ENCODE data around the gene RFX8.

The RFX8 gene

DNA sequence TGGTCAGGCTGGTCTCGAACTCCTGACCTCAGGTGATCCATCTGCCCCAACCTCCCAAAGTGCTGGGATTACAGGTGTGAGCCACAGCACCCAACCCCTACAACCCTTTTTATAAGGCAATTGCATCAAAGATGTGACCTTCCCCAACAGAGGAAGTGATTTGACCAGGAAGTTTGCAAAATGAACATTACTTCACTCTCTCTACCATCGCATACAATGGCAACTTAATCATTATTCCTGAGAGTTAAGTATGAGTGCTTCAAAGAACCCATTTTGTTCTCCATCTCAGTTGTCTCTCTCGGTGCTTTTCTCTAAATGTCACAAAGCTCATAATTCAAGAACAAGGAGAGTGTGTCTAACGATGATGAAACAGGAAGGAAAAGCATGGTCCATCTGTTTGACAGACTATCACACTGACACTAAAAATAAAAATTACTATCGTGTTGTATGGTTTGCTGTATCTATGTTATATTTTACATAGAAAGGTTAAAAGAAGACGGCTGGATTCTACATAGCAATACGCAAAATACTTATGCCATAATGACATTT is 69.5 kb downstream of the RFX8 start:
- DNase-seq = no peak

DNA sequence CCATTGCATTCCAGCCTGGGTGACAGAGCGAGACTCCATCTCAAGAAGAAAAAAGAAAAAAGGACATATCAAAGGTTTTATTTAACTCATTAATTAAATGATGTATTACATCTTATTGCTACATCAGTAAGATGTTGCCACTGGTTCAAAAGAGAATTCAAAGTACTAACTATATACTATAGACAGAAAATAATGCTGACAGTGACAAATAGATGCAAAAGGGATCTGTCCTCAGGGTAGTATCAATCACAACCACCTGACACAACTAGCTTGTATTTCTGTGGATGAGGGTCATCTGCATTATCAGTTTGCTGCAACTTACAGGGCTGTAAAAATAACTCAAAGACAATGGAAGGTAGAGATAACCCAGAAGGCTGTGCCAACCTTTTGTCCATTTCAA is 71.2 kb downstream of the RFX8 start:
- peak; percentile 2 for DNase-seq

DNA sequence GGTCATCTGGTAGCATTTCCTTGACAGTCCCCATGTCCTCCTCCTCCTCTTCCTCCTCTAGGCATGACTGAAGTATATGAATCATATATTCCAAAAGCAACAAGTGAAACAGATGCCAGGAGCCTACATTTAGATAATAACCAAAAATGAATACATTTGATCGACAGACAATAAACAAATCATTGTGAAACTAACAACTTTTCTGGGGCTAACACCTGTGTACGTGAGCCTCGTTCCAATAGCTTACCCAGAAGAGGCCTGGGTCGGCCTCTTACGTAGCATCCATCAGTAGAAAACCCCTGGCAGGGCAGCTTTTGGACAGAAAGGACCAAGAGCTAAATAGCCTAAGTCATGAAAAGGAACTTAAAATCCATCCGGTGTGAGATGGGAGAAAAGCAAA is 72.3 kb downstream of the RFX8 start:
- DNase-seq = no peak

DNA sequence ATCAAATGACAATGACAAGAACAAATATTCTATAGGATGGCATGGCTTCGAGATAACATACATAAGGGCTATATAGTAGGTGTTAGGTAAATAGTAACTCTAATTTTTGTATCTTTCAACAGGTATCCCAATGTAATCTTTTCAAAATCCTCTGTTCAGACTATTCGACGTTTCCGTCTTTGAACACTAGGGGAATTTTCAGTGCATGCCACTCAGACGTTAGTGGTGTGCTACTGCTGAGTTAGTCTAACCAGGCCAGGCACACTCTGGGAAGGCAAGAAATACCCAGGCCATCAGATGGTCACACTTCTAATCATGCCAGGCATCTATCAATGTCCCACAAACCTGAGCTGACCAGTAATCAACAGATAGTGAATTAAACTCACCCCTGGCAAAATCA is 73.0 kb downstream of the RFX8 start:
- DNase-seq = no peak

DNA sequence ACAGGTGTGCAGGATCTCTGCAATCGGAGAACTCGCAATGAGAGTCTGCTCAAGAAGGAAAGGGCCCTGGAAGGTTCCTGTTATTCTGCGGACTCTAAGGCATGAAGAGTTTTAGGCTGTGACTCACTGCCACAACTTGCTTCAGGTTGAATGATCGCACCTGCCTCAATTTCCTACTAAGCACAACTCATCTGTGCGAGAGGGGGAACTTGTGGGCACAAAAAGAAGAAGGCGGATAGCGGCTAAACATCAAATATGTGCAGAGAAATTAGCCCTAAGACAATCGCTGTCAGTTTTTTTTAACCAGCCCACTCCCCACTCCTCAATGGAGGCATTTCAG is 73.6 kb downstream of the RFX8 start:
- DNase-seq = no peak

DNA sequence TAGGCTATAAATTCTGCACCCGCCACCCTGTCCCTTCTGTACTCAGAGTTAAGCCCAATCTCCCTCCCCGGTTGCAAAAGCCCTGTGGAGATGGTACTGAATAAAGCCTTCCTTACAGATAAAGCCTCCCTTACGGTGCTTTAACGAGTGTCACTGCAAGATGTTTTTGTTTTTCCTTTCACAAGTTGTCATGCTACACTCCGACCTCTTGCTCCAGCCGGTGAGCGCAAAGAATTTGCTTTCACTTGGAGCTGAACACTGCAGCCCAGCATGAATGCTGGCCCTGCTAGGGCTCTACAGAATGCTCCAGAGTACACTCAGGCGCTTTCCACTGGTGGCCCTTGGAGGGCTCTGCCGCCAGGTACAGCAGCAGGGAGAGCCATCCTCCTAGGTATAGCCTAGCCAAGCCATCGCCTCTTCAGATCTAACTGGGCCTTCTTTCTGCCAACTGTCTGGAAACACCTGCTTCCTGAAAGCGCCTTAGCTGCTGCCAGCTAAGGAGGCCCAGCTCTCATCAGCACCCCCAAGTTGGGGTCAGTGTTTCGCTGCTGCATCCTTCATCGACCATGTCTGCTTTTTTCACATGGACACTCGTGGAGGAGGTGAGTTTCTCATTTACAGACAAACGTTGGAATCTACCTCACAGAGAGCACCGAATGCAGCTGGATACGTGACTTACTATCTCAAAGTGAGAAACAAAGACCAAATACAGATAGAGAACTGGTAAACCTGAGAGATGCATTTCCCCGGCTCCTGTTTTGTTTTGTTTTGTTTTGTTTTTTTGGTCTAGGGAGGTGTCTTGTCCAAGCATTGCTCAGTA is 74.2 kb downstream of the RFX8 start:
- no peak for DNase-seq

DNA sequence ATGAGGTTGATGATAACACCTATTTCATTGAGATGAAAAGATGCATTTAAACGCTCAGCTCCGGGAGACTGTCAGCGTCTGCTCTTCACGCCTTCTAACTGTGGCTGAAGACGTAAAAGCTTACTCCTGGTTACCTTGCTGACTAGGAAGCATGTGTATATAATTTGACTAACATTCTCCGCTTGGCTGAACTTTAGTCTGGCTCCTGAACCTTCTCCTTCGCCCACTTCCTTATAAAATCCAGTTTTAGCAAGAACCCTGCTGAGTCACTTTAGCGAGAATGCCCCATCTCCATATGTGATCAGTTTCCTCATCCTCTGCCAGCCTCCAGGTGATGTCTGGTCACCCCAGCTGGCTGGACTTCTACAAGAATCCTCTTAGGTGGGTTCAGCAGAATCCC is 74.9 kb downstream of the RFX8 start:
- DNase-seq = peak; percentile 10

DNA sequence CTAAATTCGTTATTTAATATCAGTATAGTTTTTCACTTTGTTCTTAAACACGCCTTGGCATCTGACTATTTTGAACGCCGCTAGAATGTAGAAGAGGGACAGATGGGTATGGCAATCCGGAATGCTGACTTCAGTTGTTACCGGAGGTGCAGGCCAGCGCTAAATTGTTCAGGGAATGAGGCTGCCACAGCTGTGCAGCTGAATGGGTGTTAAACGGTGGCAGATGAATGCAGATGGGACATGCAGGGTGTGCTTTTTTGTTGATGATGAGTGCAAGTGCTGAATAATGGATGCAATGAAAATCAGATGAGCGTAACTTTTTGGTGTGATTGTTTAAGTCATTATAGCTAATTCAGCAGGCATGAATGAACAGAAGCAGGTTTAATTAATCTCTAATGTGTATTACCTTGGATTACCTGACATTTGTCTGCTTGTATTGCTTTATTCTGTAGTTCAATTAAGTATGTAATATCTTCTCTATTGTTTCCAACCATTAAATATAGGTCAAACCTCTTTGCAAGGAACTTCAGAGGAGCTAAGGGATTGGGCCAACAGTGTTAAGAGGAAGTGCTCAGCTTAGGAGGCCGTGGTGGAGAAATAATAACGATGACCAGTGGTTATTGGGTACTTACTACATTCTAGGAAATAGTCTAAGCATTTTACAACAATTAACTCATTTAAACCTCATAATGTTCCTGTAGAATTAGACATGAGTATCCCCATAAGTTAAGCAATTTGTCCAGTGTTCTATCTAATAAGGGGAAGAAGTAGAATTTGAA is 75.7 kb downstream of the RFX8 start:
- DNase-seq = no peak

DNA sequence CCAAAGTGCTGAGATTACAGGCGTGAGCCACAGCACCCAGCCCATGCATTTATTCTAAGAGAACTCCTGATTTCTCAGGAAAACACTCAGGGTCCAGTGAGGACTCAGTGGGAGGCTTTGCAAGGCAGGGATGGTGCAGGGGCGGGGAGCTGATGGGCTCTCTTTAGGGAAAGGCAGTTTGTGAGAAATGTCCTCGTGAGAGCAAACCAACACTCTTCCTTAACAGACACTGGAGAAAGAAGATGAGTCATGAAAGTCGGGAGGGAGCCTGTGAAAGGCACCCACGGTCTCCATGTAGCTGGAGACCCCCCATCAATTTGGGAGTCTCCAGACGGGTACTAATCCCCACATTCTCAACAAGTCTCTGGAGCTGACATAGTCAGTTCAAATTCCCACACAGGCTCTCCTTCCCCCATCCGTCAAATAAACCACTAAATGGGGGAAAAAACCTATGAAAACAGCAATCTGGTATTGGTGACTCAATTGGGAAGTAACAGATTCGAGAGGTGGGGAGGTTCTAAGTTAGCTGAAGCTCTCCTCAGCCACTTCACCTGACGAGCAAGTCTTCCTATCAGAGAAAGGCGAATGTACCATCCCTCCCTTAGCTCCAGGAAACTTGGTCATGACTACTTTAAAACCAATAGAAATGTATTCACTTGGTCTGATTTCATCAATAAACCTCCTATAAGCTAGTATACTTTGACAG is 76.6 kb downstream of the RFX8 start:
- no peak for DNase-seq

DNA sequence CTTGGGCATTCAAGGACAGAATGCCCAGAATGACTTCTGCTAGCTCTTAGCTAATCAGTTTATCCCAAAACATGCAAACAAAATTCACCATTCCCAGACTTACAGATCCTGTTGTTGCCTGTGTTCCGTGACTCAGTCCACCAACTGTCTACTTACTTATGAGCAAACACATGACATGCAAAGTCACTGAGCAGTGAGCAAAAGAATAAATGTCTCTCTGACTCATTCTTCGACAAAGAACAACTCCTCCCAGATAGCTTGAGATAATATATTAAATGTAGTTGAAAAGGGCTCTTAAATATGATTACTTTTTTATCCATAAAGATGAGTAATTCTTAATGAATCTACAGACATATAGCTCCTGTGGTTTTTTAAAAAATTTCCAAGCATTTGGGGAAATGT is 78.6 kb downstream of the RFX8 start:
- DNase-seq = peak; percentile 35

DNA sequence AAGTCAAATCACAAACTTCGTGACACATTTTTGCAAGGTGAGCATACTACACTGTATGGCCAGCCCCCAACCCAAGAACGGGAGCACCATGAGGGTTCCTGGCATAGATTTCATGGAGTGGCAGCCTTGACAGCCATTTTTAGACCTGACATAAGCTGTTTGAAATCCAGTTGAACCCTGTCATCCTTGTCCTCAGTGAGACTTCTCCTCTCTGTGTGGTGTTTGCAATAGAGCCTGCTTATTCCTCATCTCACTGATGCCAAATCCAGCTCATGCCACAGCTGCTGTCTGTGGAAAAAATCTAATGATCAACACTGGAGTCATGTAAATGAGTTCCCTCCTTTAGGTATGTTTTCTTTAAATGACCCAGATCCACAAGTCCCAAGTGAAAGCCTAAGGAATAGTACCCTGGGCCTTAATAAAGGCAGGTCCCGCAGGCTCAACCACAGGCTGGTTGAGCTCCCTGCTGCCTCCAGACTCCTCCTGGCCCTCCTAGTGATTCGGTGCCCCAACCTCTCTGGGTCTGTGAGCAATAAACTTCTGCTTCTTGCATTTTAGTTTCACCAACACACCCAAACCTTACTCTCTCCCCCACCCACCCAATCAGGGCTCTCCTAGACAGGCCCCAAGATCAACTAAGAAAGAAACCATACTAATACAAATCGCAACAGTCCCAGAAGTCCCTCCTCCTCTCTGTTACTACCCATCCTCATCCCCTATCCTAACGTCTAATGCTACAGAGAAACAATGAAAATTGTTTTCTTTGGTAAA is 79.2 kb downstream of the RFX8 start:
- DNase-seq = no peak

DNA sequence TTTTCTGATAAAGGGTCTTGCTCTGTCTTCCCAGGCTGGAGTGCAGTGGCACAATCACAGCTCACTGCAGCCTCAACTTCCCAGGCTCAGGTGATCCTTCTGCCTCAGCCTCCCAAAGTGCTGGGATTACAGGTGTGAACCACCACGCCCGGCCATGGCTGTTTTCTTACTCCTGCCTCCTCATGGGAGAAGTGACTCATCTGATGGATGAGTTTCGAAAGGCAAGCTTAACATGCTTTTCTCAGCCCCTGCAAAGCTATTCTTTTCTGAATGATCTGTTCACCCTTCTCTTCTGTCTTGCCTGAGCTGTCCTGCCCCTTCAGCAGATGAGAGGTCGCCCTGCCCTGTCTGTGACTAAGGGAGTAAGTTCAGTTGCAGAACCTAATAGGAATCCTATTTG is 86.7 kb downstream of the RFX8 start:
- no peak for DNase-seq

DNA sequence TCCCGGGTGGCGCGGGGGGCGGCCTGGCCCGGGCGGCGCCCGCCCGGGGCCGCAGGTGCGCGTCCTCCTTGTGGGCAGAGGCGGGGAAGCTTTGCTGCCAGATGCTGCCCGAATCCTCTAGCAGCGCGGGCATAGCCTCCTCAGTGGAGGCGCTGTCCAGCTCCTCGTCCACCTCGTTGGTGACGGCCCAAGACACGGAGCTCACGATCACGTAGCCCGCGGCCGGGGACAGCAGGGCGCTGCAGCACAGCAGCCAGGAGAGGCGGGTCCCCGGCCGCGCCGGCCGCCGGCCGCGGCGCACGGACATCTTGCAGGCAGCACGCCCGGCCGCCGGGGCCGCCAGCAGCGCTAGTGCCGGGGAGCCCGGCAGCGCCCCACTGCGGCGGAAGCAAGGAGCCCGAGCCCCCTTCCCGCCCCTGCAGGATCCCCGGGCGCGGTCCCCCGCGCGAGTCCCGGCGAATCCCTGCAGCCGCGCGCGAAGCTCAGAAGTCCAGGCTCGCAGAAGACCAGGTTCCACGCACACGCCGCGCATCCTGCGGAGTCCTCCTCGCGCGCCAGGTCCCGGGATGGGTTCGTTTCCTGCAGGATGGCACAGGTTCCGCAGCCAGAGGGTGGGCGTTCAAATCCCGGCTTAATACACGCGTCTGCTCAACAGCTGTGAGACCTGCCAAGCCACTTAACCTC is 87.6 kb downstream of the RFX8 start, which contains the start of gene CREG2:
Gene CREG2 (minus strand): TSS at position 353 of the 684 bp plus-strand sequence. CDS start 46 bp downstream, at position 307.
- DNase-seq = peak; percentile 2

DNA sequence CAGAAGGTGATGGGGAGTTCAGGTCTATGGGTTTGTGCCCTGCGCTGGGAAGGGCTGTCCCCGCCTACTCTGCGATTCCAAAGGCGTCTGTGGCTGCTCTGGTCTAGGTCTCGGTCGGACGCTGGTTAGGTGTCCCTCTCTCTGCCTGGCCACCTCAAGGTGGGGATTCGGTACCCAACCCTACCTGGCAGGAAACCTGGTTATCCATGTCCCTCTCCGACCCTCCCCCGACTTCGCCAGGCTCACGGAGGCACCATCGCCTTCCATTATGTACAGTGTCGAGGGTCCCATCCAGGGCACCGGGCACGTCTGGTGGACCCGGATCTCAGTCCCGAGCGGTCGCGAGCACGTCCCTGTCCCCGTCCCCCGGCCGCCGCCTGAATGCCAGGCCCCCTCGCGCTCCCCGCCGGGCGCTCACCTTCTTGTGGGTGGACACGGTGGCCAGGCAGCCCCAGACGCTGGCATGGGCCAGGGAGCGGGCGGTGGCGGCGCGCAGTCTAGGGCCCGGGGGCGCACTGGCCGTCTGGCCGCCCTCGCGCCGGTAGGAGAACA is 88.2 kb downstream of the RFX8 start:
- no peak for DNase-seq

DNA sequence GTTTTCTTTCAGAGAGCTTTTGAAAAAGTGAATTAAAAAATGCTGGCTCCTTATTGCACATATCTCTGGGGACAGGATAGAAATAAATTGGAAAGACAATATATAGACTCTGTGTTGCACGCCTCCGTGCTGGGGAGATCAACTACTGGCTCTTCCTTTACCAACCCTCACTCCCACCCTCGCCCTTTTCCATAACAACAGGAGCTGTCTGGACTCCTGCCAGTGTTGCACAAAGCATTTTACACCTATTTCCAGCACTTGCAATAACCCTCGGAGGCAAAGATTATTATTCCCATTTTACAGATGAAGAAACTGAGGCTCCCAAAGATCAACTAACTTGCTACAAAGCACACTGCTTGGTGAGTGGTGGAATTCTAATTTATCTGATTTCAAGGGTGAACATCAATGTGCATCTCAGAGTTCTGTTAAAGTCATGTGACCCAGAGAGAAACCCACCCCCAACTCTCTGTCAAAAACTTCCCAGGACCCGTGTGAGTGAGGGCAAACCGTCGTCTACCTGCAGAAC is 91.8 kb downstream of the RFX8 start:
- no peak for DNase-seq

DNA sequence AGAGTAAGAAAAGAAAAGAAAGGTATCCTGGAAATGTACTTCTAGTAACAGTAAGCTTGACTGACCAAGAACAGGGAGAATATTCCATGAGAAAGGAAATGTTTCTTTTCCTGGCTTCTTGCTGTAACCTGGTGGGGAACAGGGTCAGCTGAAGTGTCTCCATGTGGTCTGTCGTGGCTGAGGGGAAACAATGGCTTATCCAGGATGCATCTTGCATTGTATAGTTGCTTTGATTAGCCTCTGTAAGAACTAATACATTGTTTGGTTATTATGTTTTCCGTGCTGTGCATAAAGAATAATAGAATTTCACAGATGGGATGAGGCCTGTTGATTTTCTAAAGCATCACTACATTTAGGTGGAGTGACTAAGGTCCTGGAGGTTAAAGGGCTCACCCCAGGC is 92.5 kb downstream of the RFX8 start:
- no peak for DNase-seq

DNA sequence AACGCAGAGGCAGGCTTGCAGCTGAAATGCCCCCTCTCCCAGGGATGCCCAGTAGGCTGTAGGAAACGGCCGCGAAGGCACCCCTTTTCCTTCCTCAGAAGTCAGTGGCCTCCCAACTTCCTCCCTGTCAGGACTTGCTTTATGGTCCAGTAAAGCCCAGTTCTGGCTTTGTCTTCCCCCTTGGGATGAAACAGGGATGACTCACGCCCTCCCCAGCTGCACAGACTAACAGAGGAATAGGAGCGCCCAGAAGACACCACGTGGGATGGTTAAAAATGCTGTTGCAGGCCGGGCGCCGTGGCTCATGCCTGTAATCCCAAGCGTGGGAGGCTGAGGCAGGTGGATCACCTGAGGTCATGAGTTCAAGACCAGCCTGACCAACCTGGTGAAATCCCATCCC is 94.5 kb downstream of the RFX8 start:
- DNase-seq = no peak

DNA sequence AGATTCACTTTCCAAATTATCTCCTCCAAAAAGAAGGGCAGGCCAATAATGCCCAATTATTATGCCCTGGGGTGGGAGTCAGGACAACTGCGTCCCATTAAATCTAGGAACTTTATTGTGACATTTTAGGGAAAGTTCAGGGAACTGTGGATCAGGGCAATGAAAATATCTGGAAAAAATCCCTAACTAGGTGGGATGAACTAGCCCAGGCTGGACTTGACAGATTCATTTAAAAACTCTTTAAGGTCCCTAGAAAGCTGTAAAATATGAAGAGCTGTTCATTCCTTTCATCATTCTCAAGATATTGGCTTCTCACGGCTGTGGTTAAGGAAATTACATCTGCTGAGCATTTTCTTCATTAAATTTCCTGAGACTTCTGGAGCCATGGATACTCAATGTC is 95.8 kb downstream of the RFX8 start:
- DNase-seq = no peak

DNA sequence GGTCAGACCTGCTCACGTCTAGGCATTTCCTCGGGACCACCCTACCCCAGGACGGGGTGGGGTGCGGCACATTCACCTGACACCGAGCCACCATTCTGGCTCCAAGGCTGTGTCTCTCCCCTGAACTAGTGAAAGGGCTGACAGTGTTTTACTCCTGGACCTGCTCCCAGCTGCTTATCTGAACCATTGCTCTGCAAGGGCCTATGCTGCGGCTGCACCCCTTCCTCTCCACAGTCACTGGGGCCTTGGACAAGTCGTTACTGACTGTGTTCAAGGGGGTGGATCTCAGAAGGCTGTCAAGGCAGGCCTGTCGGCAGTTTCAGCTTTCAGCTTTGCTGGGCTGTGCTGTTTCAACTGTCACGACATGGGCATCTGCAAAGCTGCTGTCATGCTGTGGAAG is 99.3 kb downstream of the RFX8 start:
- no peak for DNase-seq

DNA sequence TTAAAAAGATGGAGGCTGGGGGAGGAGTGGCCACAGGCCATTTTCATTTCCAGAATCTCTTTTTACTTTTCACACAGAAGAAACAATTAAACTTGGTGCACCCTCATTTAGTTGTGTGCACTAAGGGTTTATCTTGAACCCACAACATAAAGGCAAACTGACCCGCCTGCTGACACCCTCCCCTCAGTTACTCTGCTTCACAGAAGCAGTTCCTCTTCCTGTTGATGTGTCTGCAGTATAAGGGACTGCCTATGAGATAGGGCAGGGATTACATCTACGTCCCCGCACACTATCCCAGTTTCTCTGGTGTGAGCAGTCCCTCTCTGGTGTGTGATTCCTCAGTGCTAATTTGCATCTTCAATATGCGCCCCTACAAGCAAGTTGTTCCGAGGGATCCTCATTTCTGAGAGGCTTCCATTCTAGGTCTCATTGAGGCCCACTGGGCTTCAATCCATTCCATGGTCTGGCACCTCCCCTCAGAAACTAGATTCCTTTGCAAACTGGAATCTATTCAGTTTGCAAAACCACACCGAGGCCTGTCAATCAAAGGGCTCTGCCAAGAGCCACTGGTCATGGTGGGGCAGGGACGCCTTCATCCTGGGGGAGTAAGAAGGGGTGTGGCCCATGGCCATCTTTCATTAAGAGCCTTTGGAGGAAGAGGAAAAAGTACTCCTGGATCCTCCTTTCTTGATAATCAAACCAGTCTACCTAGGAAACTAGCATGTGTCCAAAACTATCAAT is 99.9 kb downstream of the RFX8 start:
- peak; percentile 9 for DNase-seq

DNA sequence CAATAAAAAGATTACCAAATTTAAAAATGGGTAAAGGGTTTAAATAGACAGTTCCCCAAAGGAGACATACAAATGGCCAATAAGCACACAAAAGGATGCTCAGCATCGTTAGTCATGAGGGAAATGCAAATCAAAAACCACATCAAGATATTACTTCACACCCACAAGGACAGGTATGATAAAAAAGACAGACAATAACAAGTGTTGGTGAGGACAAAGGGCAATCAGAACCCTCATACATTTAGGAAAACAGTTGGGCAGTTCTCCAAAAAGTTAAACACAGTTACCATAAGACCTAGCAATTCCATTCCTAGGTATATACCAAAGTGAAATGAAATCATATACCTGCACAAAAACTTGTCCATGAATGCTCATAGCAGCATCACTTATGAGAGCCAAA is 102.1 kb downstream of the RFX8 start:
- DNase-seq = no peak

Measured in OCI-M1 (cell line).